Measurements from ENCODE around the gene ELF3.

The ELF3 gene

GRCh38 chr1:202038688-202039346 lies 28.4 kb downstream of the ELF3 start:
- H3K36me3 ChIP-seq (ENCODE audit: insufficient read depth) = no peaks in the 10 kb centered on the region
- H3K4me3 ChIP-seq (IDR thresholded peaks at IDR 0.05; ENCODE audit: insufficient read depth, low read depth, low read length) = no peak overlapping the region
- no peak overlapping the region for H3K27ac ChIP-seq
- peak overlapping the region; percentile 29 for H3K4me2 ChIP-seq
- no peak overlapping the region for H2AFZ ChIP-seq (ENCODE audit: low read depth)
- no peaks in the 10 kb centered on the region for H3K27me3 ChIP-seq (ENCODE audit: insufficient read depth, low read depth)
- peaks cover 73% of the 10 kb centered on the region for H3K4me1 ChIP-seq (ENCODE audit: low read depth, poor library complexity, severe bottlenecking)
- H4K20me1 ChIP-seq (ENCODE audit: insufficient read depth) = no peaks in the 10 kb centered on the region
- no peaks in the 10 kb centered on the region for H3K79me2 ChIP-seq (ENCODE audit: insufficient read depth, low read depth)
- TF ChIP-seq CTCF (conservative IDR thresholded peaks at IDR 0.05; ENCODE audit: low read depth, low read length) = no peak
- H3K9ac ChIP-seq = no peak overlapping the region

DNA sequence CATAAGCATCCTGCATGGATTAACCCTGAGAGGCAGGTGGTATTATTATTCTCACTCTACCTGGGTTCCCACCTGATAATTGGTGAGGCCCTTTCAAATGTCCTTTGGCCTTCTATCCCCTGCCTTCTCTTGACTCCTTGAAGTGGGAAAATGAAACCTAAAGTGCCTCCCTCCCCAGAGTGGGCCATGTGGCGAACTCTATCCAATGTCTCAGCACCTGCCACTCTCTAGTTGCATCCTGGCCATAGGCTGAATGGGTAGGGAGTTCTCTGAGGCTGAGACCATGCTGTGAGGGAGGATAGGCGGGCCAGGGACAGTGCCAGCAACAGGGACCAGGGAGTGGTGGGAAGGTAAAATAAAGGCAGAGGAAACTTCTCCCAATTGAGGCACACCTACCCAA lies 35.3 kb downstream of the ELF3 start:
- no peaks in the 10 kb centered on the region for H4K20me1 ChIP-seq (ENCODE audit: insufficient read depth)
- no peak overlapping the region for H3K4me3 ChIP-seq (IDR thresholded peaks at IDR 0.05; ENCODE audit: insufficient read depth, low read depth, low read length)
- H3K4me2 ChIP-seq = no peak overlapping the region
- no peak overlapping the region for H3K27ac ChIP-seq
- no peak overlapping the region for H3K9ac ChIP-seq
- H3K79me2 ChIP-seq (ENCODE audit: insufficient read depth, low read depth) = no peaks in the 10 kb centered on the region
- no peaks in the 10 kb centered on the region for H3K27me3 ChIP-seq (ENCODE audit: insufficient read depth, low read depth)
- H2AFZ ChIP-seq (ENCODE audit: low read depth) = no peak overlapping the region
- H3K4me1 ChIP-seq (ENCODE audit: low read depth, poor library complexity, severe bottlenecking) = peaks cover 17% of the 10 kb centered on the region
- TF ChIP-seq CTCF (conservative IDR thresholded peaks at IDR 0.05; ENCODE audit: low read depth, low read length) = no peak
- no peaks in the 10 kb centered on the region for H3K36me3 ChIP-seq (ENCODE audit: insufficient read depth)

GRCh38 chr1:202046227-202046626 lies 35.8 kb downstream of the ELF3 start:
- no peak overlapping the region for H3K4me3 ChIP-seq (IDR thresholded peaks at IDR 0.05; ENCODE audit: insufficient read depth, low read depth, low read length)
- no peak for TF ChIP-seq CTCF (conservative IDR thresholded peaks at IDR 0.05; ENCODE audit: low read depth, low read length)
- no peak overlapping the region for H3K27ac ChIP-seq
- no peaks in the 10 kb centered on the region for H3K27me3 ChIP-seq (ENCODE audit: insufficient read depth, low read depth)
- peaks cover 17% of the 10 kb centered on the region for H3K4me1 ChIP-seq (ENCODE audit: low read depth, poor library complexity, severe bottlenecking)
- H3K4me2 ChIP-seq = no peak overlapping the region
- H3K9ac ChIP-seq = no peak overlapping the region
- H2AFZ ChIP-seq (ENCODE audit: low read depth) = no peak overlapping the region
- H3K79me2 ChIP-seq (ENCODE audit: insufficient read depth, low read depth) = no peaks in the 10 kb centered on the region
- no peaks in the 10 kb centered on the region for H4K20me1 ChIP-seq (ENCODE audit: insufficient read depth)
- no peaks in the 10 kb centered on the region for H3K36me3 ChIP-seq (ENCODE audit: insufficient read depth)

DNA sequence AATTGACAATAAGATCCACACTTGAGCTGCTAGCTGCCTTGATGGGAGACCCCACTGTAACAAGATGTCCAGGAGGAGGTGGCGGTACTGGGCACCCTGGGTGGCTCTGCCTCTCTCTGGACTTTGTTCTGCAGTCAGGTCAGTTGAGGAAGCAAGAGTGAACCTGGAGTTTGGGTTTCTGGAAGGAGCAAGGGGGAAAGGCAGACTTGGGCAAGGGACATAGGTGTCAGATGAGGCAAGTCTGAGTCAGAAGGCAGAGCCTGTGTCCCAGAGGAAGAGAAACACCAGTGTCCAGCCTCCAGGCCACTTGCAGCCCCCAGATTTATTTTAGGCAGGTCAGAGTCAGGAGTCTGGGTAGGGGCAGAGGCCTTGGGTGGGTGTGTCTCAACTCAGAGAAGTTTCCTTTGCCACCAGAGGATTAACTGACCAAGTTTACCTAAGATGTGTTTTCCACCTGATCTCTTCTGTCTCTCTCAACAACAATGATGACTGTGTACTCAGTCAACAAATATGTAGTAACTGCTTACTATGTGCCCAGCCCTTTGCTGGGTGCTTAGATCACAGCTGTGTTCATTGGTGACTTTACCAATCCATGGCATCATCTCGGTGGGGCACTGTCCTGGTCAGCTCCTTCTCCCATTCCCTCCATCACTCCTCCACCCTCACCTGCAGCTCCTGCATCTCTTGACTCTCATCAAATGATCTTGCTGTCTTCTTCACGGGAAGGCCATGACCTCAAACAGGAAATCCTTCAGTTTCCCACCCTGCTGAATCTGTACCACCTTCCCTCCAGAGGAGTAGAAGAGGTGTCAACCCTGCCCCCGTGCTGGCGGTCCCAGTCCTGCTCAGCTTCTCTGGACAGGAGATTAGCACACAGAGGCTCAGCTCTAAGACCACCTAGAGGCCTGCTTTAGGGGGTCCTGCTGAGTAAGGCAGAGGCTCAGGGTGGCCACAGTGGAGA lies 36.6 kb downstream of the ELF3 start:
- TF ChIP-seq CTCF (conservative IDR thresholded peaks at IDR 0.05; ENCODE audit: low read depth, low read length) = no peak
- H3K9ac ChIP-seq = no peak overlapping the region
- no peaks in the 10 kb centered on the region for H3K27me3 ChIP-seq (ENCODE audit: insufficient read depth, low read depth)
- H4K20me1 ChIP-seq (ENCODE audit: insufficient read depth) = no peaks in the 10 kb centered on the region
- H3K79me2 ChIP-seq (ENCODE audit: insufficient read depth, low read depth) = no peaks in the 10 kb centered on the region
- H2AFZ ChIP-seq (ENCODE audit: low read depth) = no peak overlapping the region
- H3K27ac ChIP-seq = no peak overlapping the region
- H3K4me2 ChIP-seq = no peak overlapping the region
- peaks cover 14% of the 10 kb centered on the region for H3K4me1 ChIP-seq (ENCODE audit: low read depth, poor library complexity, severe bottlenecking)
- no peaks in the 10 kb centered on the region for H3K36me3 ChIP-seq (ENCODE audit: insufficient read depth)
- H3K4me3 ChIP-seq (IDR thresholded peaks at IDR 0.05; ENCODE audit: insufficient read depth, low read depth, low read length) = no peak overlapping the region

Data from KMS-11 (cell line).